ENCODE data around the gene GCLM.
"Not testable (repeated sequence)": the region's sequence is repeated elsewhere in the genome, so short reads cannot be mapped to it uniquely, and the experiment has no call there.

GCLM gene

GRCh38 chr1:93909146-93910050 lies at the start of gene GCLM:
TSS of gene GCLM (minus strand) at chr1:93909430. CDS start at chr1:93909163, 267 bp downstream.
- DNase-seq (ENCODE audit: low spot score), result peak; percentile 91

DNA sequence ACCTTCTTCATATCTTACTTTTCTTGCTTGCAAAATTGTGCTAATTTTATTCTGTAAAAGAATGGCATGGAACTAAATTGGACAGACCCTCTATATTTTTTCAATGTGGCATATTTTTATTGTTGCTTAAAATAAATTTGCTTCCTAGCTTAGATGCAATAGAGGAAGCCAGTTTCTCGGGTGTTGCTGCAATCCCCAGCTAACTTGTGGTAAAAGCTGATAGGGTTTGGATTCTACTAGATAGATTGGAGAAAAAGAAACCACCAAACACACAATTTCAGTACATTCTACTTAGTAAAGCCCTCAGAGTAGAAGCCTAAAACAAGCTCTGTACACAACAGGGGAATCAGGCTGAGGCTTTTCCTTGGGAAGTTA lies 49.5 kb upstream of the GCLM start:
- DNase-seq (ENCODE audit: low spot score), result no peak

- no peak for DNase-seq (ENCODE audit: low spot score)
These were observed 48.9 kb upstream of the GCLM start for GRCh38 chr1:93958032-93958725.

DNA sequence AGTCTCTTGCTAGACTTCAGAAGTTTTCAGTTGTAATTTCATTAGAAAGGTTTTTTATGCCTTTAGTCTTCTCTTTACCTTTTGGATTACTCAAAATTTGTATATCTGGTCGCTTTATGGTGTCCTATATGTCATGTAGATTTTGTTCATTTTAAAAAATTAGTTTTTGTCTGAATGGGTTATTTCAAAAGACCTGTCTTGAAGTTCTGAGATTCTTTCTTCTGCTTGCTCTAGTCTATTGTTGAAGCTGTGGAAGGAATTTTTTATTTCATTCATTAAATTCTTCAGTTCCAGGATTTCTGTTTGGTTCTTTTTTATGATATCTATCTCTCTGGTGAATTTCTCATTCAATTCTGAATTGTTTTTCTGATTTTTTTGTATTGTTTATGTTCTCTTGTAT lies 46.5 kb upstream of the GCLM start:
- DNase-seq (ENCODE audit: low spot score), result no peak

GRCh38 chr1:93947002-93947686 lies 37.9 kb upstream of the GCLM start:
- DNase-seq (ENCODE audit: low spot score), result not testable (repeated sequence)

- no peak for DNase-seq (ENCODE audit: low spot score)
These were observed 29.4 kb upstream of the GCLM start for GRCh38 chr1:93938461-93939145.

DNA sequence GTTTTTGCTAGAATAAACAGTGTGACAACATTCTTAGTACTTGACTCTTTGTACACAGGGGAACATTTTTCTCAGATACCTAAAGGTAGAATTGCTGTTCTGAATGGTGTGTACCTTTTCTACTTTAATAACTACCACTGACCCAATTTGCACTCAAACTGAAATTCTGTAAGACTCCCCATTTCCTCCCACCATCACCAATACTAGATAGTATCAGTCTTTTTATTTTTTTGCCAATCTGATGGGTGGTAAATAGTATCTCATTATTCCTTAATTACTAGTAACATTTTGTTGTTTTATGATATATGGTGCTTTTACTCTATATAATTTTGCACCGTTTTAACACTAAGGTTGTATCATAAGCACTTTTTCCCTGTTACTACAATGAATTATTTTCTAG lies 28.8 kb upstream of the GCLM start:
- DNase-seq (ENCODE audit: low spot score), result no peak

DNA sequence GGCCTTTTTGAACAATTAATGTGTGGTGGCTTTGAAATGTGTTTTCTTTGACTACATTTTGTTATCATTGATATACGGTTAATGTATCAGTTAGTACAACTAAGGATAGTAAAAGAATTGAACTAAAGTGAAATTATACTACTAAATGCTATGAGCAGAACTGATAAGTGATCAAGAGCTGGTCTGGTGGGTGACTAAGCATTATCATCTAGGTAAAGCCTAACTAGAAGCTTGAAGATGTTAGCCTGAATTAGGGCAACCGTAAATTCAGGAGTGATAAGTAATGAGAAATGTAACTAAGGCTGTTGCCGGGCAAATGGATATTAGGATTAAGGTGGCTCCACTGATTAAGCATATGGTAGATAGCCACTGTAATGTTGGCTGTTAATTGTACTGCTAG lies 16.0 kb upstream of the GCLM start:
- no peak for DNase-seq (ENCODE audit: low spot score)

GRCh38 chr1:93919780-93920179 lies 10.6 kb upstream of the GCLM start:
- no peak for DNase-seq (ENCODE audit: low spot score)

DNA sequence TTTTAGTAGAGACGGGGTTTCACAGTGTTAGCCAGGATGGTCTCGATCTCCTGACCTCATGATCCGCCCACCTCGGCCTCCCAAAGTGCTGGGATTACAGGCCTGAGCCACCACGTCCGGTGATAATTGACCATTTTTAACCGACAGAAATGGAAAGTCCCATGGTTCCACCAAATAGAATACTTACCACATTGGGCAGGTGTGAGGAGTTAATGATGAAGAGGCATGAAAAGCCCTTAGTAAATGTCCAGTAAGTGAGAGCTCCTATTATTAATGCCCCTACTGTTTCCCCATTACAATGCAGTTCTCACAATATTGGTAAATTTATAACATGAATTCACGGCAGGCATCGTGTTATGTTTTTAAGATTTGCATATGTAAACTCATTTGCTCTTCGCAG lies 8.1 kb upstream of the GCLM start:
- DNase-seq (ENCODE audit: low spot score), result no peak

DNA sequence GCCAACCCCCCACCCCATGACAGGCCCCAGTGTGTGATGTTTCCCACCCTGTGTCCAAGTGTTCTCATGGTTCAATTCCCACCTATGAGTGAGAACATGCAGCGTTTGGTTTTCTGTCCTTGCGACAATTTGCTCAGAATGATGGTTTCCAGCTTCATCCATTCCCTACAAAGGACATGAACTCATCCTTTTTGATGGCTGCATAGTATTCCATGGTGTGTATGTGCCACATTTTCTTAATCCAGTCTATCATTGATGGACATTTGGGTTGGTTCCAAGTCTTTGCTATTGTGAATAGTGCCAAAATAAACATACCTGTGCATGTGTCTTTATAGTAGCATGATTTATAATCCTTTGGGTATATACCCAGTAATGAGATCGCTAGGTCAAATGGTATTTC lies 1.6 kb upstream of the GCLM start:
- DNase-seq (ENCODE audit: low spot score), result not testable (repeated sequence)

DNA sequence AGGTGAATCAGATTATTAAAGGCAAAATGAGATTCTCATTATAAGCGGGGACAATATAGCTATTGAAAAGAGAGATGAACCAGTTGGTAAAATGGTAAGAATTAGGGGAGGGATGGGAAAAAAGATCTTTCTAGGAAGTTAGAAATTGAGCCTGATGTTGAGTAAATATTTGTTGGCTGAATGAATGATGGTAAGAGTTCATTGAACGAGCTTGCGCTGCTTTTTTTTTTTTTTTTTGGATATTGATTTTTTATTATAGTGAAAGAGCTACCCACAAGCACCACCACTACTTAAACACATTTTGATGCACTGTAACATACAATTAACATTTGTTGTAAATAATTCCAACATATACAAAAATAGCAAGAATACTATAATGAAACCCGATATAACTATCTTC lies 1.1 kb upstream of the GCLM start:
- DNase-seq (ENCODE audit: low spot score), result no peak

DNA sequence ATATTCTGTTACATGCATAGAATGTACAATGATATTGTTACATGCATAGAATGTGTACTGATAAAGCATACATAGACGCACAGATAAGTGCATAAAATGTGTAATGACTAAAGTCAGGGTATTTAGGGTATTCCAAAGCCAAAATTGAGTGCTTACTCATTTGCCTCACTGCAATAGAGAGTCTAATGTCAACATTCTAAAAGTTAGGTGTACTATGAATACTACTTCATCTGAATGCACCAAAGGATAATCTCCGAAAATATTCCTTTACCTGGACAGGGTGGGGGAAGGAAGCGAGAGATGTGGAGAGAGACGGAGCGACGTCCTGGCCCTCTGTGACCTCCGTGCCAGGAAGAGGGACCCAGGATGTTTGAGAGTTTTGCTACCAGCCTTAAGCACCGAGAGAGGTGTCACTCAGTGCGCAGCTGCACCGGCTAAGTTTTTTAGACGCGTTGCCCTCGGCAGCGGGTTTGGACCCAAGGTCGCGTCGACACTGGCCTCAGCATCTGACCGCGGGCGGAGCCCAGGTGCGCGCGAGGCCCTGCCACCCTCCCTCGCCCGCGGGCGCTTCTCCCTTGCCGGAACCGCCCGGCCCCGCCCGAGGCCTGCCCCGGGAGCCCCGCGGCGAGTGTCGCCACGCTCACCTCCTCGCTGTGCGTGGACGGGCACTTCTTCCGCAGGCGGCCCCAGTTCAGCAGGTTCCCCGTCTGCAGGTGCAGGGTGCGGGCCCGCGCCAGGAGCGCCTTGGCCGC lies 660 bp downstream of the GCLM start:
- peak; percentile 60 for DNase-seq (ENCODE audit: low spot score)

GRCh38 chr1:93907718-93908117 lies 1.5 kb downstream of the GCLM start:
- DNase-seq (ENCODE audit: low spot score), result no peak

DNA sequence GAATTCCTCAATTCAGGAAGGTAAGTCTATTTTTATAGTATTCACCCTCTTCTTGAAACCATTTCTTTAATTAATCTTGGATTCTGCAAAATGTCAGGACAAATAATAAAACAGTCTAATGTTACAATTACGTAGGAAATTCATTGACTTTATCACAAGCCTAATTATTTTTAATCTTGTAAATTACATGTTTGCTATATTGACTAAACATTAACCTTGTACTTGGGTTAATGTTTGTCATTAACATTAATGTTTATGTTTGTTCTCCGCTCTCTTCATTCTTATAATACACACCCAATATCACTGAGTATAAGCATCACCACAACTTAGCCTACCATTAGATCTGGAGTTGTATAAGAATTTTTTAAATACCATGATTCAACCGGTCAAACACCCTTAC lies 2.8 kb downstream of the GCLM start:
- no peak for DNase-seq (ENCODE audit: low spot score)

- no peak for DNase-seq (ENCODE audit: low spot score)
These were observed 3.5 kb downstream of the GCLM start for GRCh38 chr1:93905734-93906133.

DNA sequence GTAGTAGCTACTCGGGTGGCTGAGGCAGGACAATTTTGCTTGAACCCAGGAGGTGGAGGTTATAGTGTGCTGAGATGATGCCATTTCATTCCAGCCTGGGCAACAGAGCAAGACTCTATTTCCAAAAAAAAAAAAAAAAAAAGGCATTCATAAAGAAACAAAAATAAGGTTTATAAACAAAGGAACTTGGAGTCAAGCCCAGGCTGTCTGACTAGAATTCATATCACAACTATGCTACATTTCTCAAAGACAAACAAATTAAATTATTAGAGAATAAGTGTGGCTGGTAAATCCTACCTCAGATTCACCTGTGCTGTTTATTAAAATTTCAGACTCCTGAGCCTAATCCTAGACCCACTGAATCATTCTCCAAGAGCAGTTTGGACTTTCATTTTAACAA lies 4.2 kb downstream of the GCLM start:
- DNase-seq (ENCODE audit: low spot score), result no peak

GRCh38 chr1:93904228-93904627 lies 5.0 kb downstream of the GCLM start:
- peak; percentile 41 for DNase-seq (ENCODE audit: low spot score)

DNA sequence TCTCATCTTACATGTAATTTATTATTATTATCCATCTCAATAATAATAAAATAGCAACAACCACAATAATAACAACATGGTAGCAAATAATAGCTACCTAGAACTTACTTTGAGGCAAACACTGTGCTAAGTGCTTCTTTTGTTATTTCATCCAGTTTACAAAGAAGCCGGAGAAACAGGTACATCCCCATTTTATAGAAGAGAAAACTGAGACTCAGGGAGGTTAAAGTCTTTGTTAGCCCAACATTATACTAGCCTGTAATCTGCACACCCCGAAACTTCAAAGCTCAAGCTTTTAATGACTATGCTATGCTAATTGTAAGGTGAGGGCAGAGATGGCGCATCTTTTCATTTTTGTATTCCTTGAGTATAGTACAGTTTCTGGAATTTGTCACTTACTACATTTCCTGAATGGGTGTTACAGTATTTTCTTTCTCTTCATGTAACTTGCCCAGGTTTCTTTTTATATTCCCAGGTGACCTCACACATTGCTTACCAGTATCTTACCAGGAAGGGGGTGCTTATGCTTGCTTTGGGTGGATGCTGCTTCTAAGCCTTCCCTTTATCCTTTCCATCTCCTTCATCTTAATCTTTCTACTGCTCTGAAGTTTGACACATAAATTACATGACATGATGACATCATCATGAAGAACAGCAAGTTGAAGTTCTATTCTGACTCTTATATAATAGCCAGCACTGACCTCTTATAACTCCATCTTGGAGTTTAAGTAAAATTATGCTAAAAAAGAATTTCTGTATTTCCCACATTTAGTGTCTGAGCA lies 8.3 kb downstream of the GCLM start:
- DNase-seq (ENCODE audit: low spot score), result no peak

GRCh38 chr1:93899543-93900207 lies 9.6 kb downstream of the GCLM start:
- DNase-seq (ENCODE audit: low spot score), result no peak

All from germinal center (tissue), 1 donor.